Measurements from ENCODE around the gene TAOK3. TPM values are rescaled to one million over a fixed set of nuclear protein-coding genes. Genes with fewer than 3 reads are reported as not detected.

The TAOK3 gene
- total and polyA plus RNA-seq, 10 of the 15 experiments (the other 5 are each of a cell fraction or from before 2014, with no cell fraction given): 41.3 to 131 (median 57.8) TPM

GRCh38 chr12:118135788-118136558 lies 236.7 kb downstream of the TAOK3 start, which contains the start of gene PEBP1 (continued):
- TF ChIP-seq ZNF687 (IDR thresholded peaks at IDR 0.05) (peak; percentile 82), HCFC1 (IDR thresholded peaks at IDR 0.05; ENCODE audit: low read length) (peak; percentile 39; the same call in 1 of the 2 replicates), MXI1 (IDR thresholded peaks at IDR 0.05; ENCODE audit: low read depth, low read length) (peak; percentile 93), POLR2AphosphoS5 (IDR thresholded peaks at IDR 0.05; ENCODE audit: low read length) (peak; percentile 95), REST (IDR thresholded peaks at IDR 0.05; ENCODE audit: low read depth, low read length) (no peak), MLLT1 (IDR thresholded peaks at IDR 0.05) (no peak), ZNF622 (IDR thresholded peaks at IDR 0.05) (no peak), PAX5 (IDR thresholded peaks at IDR 0.05; ENCODE audit: borderline replicate concordance, low read depth, low read length) (peak; percentile 70; the same call in 1 of the 2 replicates), ETV6 (conservative IDR thresholded peaks at IDR 0.05 in 1 of 2, IDR thresholded peaks at IDR 0.05 in 1 of 2; ENCODE audit: borderline replicate concordance in 1 of 2, low read depth in 1 of 2) (no peak), BCLAF1 (IDR thresholded peaks at IDR 0.05) (no peak), ZNF592 (IDR thresholded peaks at IDR 0.05) (no peak)
